Liver (tissue), 3 donors: ENCODE results near the gene UBFD1.

Experiments
- ATF3 ChIP-seq: IDR thresholded peaks from 2 replicates; pipeline ENCODE4 v1.6.1; 2016; ENCODE audit warnings: antibody characterized with exemption
- CTCF ChIP-seq: fragments of 150-350 bp; IDR thresholded peaks from 2 replicates; pipeline ENCODE4 v1.5.1; 2017; ENCODE audit warnings: improper control_type of control experiment, low read depth, low read length; ENCODE audit not compliant: missing input control
- EGR1 ChIP-seq, 2 donors: IDR thresholded peaks; 2 replicates each; pipeline ENCODE4 v1.6.1; 2016 to 2018; ENCODE audit warnings: antibody characterized with exemption in 2 of 2, low read depth in 2 of 2
- JUND ChIP-seq, 2 donors: IDR thresholded peaks; 2 replicates each; pipeline ENCODE4 v1.6.1; 2016; ENCODE audit warnings: antibody characterized with exemption in 2 of 2
- RAD21 ChIP-seq, 2 donors: IDR thresholded peaks; 2 replicates each; pipeline ENCODE4 v1.6.1; 2016; ENCODE audit warnings: antibody characterized with exemption in 2 of 2, mild to moderate bottlenecking in 2 of 2
- RXRA ChIP-seq, 2 donors: IDR thresholded peaks; 2 replicates each; pipeline ENCODE4 v1.6.1; 2017 to 2018; ENCODE audit warnings: antibody characterized with exemption in 2 of 2, mild to moderate bottlenecking in 1 of 2
- YY1 ChIP-seq: IDR thresholded peaks from 2 replicates; pipeline ENCODE4 v1.6.1; 2016; ENCODE audit warnings: antibody characterized with exemption, mild to moderate bottlenecking
- donor health status: healthy.
- donor health status: healthy.

GRCh38 chr16:23572394-23572793 is 14.9 kb downstream of the UBFD1 start:
- TF ChIP-seq CTCF (no peak), RAD21 (IDR thresholded peaks at IDR 0.05) (no peak), YY1 (no peak), ATF3 (no peak), JUND (IDR thresholded peaks at IDR 0.05) (no peak), EGR1 (IDR thresholded peaks at IDR 0.05; ENCODE audit: low read depth in 2 of 2) (no peak), RXRA (IDR thresholded peaks at IDR 0.05) (no peak)
